Measurements from ENCODE around the gene PFDN6.

- TF ChIP-seq CTCF (IDR thresholded peaks at IDR 0.05) = no peak
- TF ChIP-seq POLR2A (IDR thresholded peaks at IDR 0.05) = no peak
Measured at GRCh38 chr6:33243476-33243875, 45.9 kb upstream of the PFDN6 start.

Measured in right lobe of liver (tissue), 4 donors.